Measurements from ENCODE around the gene KDM2A.

DNA sequence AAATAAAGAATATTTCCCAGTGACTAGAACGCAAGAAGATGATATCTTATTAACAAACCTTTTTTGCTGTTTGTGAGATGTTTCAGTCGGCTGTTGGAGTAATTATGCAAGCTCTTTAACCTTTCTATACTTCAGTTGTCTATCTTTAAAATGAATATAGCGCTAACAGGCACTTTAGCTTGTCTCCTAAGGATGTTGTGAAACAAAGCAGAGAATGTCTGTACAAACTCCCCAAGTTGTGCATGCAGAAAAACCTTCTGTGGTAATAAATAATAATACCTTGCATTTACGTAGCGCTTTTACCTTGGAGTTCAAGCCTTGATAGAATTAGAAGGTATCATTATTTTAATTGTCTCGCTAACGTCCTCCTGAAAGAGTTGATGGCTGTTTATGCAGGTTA is 1.9 kb upstream of the KDM2A start:
- TF ChIP-seq ZNF747 (tag by site-specific recombination; IDR thresholded peaks at IDR 0.05) (no peak), CTCF (tag by site-specific recombination; IDR thresholded peaks at IDR 0.05) (no peak), ZBTB7A (tag by site-specific recombination; IDR thresholded peaks at IDR 0.05; ENCODE audit: low read depth) (no peak)
